AG04449 (cell line): ENCODE measurements around the gene HERC2.

Experiments used
- CTCF ChIA-PET: fragments of 350-600 bp; formaldehyde crosslinking; extraction: SDS; loops from one replicate; lab custom pipeline; 2021; ENCODE audit warnings: antibody characterized with exemption; lab: Yijun Ruan, JAX
- POLR2A ChIA-PET: fragments of 400-600, 350-600 bp; formaldehyde crosslinking; extraction: SDS; loops from one replicate; lab custom pipeline; 2020; ENCODE audit warnings: antibody characterized with exemption, inconsistent platforms; lab: Yijun Ruan, JAX
- DNase-seq: peaks from one replicate; pipeline ENCODE4 v3.0.0-alpha.2; 2010; ENCODE audit warnings: low read depth, low spot score
- H3K4me3 ChIP-seq: 2 replicates; pipeline ENCODE4 v1.5.1; 2011; ENCODE audit warnings: low read depth, mild to moderate bottlenecking, control low read depth, low read length
- CTCF ChIP-seq: IDR thresholded peaks from one replicate; pipeline ENCODE4 v1.5.1; 2011; ENCODE audit warnings: mild to moderate bottlenecking, moderate library complexity, low read length, control low read depth, inconsistent platforms; ENCODE audit not compliant: insufficient read depth; ENCODE audit errors: missing control alignments

HERC2 gene

GRCh38 chr15:28084547-28084946 is 237.4 kb downstream of the HERC2 start:
- no peak overlapping the region for H3K4me3 ChIP-seq
- TF ChIP-seq CTCF: no peak
- no peak for DNase-seq
- ChIA-PET CTCF (interaction anchor here (1.4 to 1.6 kb wide), 3 partner anchors 9 to 41 kb away, joined by 6 to 10 read pairs (median 6); no protein-coding TSS in a partner anchor), POLR2A (no interaction called here)

GRCh38 chr15:28082891-28083684 is 238.9 kb downstream of the HERC2 start:
- ChIA-PET POLR2A (no interaction called here), CTCF (interaction anchor here (0.6 to 1.5 kb wide), 3 partner anchors 8 to 41 kb away, joined by 3 to 6 read pairs (median 4); no protein-coding TSS in a partner anchor)
- no peak for DNase-seq
- TF ChIP-seq CTCF: no peak
- no peak overlapping the region for H3K4me3 ChIP-seq

- ChIA-PET POLR2A (no interaction called here), CTCF (no interaction called here)
- no peak overlapping the region for H3K4me3 ChIP-seq
- TF ChIP-seq CTCF: no peak
- no peak for DNase-seq
These were observed 240.4 kb downstream of the HERC2 start for GRCh38 chr15:28081594-28081993.

GRCh38 chr15:28080386-28080785 is 241.6 kb downstream of the HERC2 start:
- CTCF ChIA-PET: interaction anchor here (1.1 kb wide), 1 partner anchor 44 kb away, joined by 3 read pairs; no protein-coding TSS in a partner anchor
- no peak for DNase-seq
- no peak for TF ChIP-seq CTCF
- POLR2A ChIA-PET: no interaction called here
- H3K4me3 ChIP-seq: no peak overlapping the region

GRCh38 chr15:28079313-28079969 is 242.5 kb downstream of the HERC2 start:
- no peak for DNase-seq
- POLR2A ChIA-PET: no interaction called here
- no peak overlapping the region for H3K4me3 ChIP-seq
- TF ChIP-seq CTCF: no peak
- CTCF ChIA-PET: interaction anchor here (1.1 to 1.2 kb wide), 2 partner anchors 45 to 47 kb away, joined by 3 read pairs; no protein-coding TSS in a partner anchor

- DNase-seq: no peak
- no peak overlapping the region for H3K4me3 ChIP-seq
- CTCF ChIA-PET: interaction anchor here (1.2 kb wide), 1 partner anchor 48 kb away, joined by 3 read pairs; no protein-coding TSS in a partner anchor
- TF ChIP-seq CTCF: no peak
- POLR2A ChIA-PET: no interaction called here
These were observed 243.7 kb downstream of the HERC2 start for GRCh38 chr15:28078191-28078719.
